SKM-1 treated with dmso at 0.1 percent for 144 hours (cell line): ENCODE data around the gene ALG3.

Experiments used
- DNase-seq: peaks from one replicate; lab custom pipeline; 2025; ENCODE audit not compliant: unreplicated experiment; lab: John Stamatoyannopoulos, UW

The ALG3 gene

GRCh38 chr3:184200825-184201224 lies 47.9 kb downstream of the ALG3 start:
- DNase-seq, result no peak

DNA sequence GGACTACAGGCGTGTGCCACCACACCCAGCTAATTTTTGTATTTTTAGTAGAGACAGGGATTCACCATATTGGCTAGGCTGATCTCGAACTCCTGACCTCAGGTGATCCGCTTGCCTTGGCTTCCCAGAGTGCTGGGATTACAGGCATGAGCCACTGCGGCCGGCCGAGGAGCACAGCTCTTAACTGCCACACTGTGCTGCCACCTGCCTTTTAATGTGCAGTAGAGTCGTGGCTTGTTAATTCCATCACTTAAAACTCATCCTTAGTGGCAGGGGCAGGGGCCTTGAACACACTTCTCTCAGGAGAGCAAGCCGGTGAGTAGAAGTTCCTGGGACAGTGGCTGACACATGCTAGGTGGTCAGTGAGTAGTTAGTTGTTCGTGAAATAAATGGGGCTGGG lies 50.3 kb downstream of the ALG3 start:
- no peak for DNase-seq

- DNase-seq, result no peak
These were observed 52.2 kb downstream of the ALG3 start for GRCh38 chr3:184196536-184196935.

DNA sequence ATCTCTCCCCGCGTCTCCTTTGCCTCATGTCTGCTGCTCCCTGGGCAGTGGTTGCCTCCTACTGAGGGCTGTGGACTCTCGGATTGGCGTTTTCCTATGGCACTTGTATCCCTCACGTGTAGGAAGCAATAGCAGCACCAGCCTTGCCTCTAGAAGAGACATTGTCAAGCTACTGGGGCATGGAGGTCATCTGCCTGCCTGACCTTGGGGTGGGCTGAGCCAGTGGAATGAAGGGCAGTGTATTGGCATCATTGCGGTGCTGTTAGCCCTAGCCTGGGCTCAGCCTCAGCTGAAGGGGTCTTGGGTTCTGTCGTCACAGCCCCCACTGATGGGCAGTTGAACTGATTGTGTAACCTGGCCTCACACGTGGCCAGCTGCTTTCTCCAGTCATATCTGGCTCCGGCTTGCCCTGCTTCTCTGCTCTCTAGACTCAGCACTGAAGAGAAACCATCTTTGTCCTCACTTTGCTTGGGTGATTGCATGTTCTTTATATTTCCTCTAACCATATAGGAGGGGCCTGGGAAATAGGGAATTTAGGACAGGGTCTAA lies 54.7 kb downstream of the ALG3 start:
- no peak for DNase-seq

- DNase-seq, result no peak
These were observed 55.9 kb downstream of the ALG3 start for GRCh38 chr3:184192889-184193288.
